ENCODE results near the gene S100A14. TPM values are rescaled to one million over a fixed set of nuclear protein-coding genes. Genes with fewer than 3 reads are reported as not detected.
"Not testable (repeated sequence)": the region's sequence is repeated elsewhere in the genome, so short reads cannot be mapped to it uniquely, and the experiment has no call there.

S100A14 gene
- total RNA-seq, 2 donors from 2014 or later, result 13.5 to 25.0 TPM

GRCh38 chr1:153588482-153588881 lies 27.6 kb downstream of the S100A14 start:
- TF ChIP-seq POLR2A (IDR thresholded peaks at IDR 0.05) (no peak), POLR2AphosphoS5 (IDR thresholded peaks at IDR 0.05) (no peak), CTCF (IDR thresholded peaks at IDR 0.05) (no peak)
- no peaks in the 10 kb centered on the region for H3K27me3 ChIP-seq (replicated peaks; ENCODE audit: insufficient read depth)
- H3K4me1 ChIP-seq (replicated peaks), result no peaks in the 10 kb centered on the region
- 91% methylated on average over 2 of the region's 2 CpGs for WGBS
- no peaks in the 10 kb centered on the region for H3K36me3 ChIP-seq
- no peak for DNase-seq (ENCODE audit: low spot score)
- H3K4me3 ChIP-seq, result no peak overlapping the region
- no peaks in the 10 kb centered on the region for H3K9me3 ChIP-seq
- no peak overlapping the region for H3K27ac ChIP-seq
- intact Hi-C loops (cut with DNase I), result no loop called here

GRCh38 chr1:153588033-153588432 lies 28.1 kb downstream of the S100A14 start:
- 91% methylated on average over 10 of the region's 10 CpGs for WGBS
- H3K27ac ChIP-seq; intact Hi-C loops (cut with DNase I): not testable (repeated sequence)

GRCh38 chr1:153587314-153587713 lies 28.8 kb downstream of the S100A14 start:
- intact Hi-C loops (cut with DNase I), result no loop called here
- Histone ChIP-seq H3K4me3 (no peak overlapping the region), H3K27ac (no peak overlapping the region), H3K27me3 (replicated peaks; ENCODE audit: insufficient read depth) (no peaks in the 10 kb centered on the region), H3K36me3 (no peaks in the 10 kb centered on the region), H3K9me3 (no peaks in the 10 kb centered on the region), H3K4me1 (replicated peaks) (no peaks in the 10 kb centered on the region)
- 65% methylated on average over 5 of the region's 5 CpGs for WGBS
- TF ChIP-seq POLR2AphosphoS5 (IDR thresholded peaks at IDR 0.05) (no peak), POLR2A (IDR thresholded peaks at IDR 0.05) (no peak), CTCF (IDR thresholded peaks at IDR 0.05) (no peak)
- no peak for DNase-seq (ENCODE audit: low spot score)

More at GRCh38 chr1:153588033-153588432, 28.1 kb downstream of the S100A14 start:
- H3K27me3 ChIP-seq (replicated peaks; ENCODE audit: insufficient read depth); H3K9me3 ChIP-seq; DNase-seq (ENCODE audit: low spot score); H3K36me3 ChIP-seq; H3K4me1 ChIP-seq (replicated peaks); H3K4me3 ChIP-seq: not testable (repeated sequence)

- DNase-seq (ENCODE audit: low spot score), result no peak
- no peak for TF ChIP-seq POLR2A (IDR thresholded peaks at IDR 0.05)
- TF ChIP-seq POLR2AphosphoS5 (IDR thresholded peaks at IDR 0.05), result no peak
- no peak for TF ChIP-seq CTCF (IDR thresholded peaks at IDR 0.05)
- no peaks in the 10 kb centered on the region for H3K27me3 ChIP-seq (replicated peaks; ENCODE audit: insufficient read depth)
- H3K4me3 ChIP-seq, result no peak overlapping the region
- H3K36me3 ChIP-seq, result no peaks in the 10 kb centered on the region
- 9% methylated on average over 1 of the region's 1 CpG for WGBS
- no peaks in the 10 kb centered on the region for H3K9me3 ChIP-seq
- no peaks in the 10 kb centered on the region for H3K4me1 ChIP-seq (replicated peaks)
- intact Hi-C loops (cut with DNase I), result no loop called here
- no peak overlapping the region for H3K27ac ChIP-seq
These were observed 29.8 kb downstream of the S100A14 start for GRCh38 chr1:153586347-153586746.

DNA sequence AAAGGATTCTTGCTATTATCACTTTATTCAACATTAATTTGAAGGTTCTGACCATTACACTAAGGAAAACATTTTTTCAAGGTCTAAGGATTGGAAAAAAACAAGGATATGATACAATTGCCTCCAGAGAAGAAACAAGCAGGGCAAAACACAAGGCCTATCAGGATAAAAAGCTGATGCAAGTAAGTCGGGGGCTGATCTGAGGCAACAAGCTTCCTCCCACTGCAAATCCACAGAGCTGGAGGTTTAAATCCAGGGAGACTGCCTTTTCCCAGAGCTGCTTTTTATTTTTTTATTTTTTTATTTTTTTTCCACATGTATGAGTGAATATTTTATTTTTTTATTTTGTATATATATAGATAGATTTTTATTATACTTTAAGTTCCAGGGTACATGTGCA lies 31.1 kb downstream of the S100A14 start:
- no peak overlapping the region for H3K27ac ChIP-seq
- no peaks in the 10 kb centered on the region for H3K9me3 ChIP-seq
- intact Hi-C loops (cut with DNase I), result no loop called here
- WGBS, result 98% methylated on average over 1 of the region's 1 CpG
- no peaks in the 10 kb centered on the region for H3K36me3 ChIP-seq
- TF ChIP-seq POLR2A (IDR thresholded peaks at IDR 0.05) (no peak), POLR2AphosphoS5 (IDR thresholded peaks at IDR 0.05) (no peak), CTCF (IDR thresholded peaks at IDR 0.05) (no peak)
- no peak for DNase-seq (ENCODE audit: low spot score)
- no peaks in the 10 kb centered on the region for H3K4me1 ChIP-seq (replicated peaks)
- H3K27me3 ChIP-seq (replicated peaks; ENCODE audit: insufficient read depth), result no peaks in the 10 kb centered on the region
- no peak overlapping the region for H3K4me3 ChIP-seq

Measured in prostate gland (tissue), 2 donors.